Stomach (tissue), 4 donors: ENCODE results near the gene GPC6.

Experiments
- CTCF ChIP-seq, 7 experiments: fragments of 450-650 bp in 4 of 7; fragments of 200-600 bp in 3 of 7; sonication (generic) in 3 of 7; IDR thresholded peaks; one replicate each; pipeline ENCODE4 v1.5.1; 2016 to 2019; ENCODE audit warnings: antibody characterized with exemption in 7 of 7, control low read depth in 2 of 7, mild to moderate bottlenecking in 1 of 7
- EP300 ChIP-seq: sonication (generic); formaldehyde crosslinking; IDR thresholded peaks from one replicate; pipeline ENCODE4 v1.6.1; 2017; ENCODE audit warnings: antibody characterized with exemption

- TF ChIP-seq CTCF (IDR thresholded peaks at IDR 0.05) (no peak), EP300 (no peak)
Measured at GRCh38 chr13:94050039-94050438, 823.4 kb downstream of the GPC6 start.
